Rectal smooth muscle tissue (tissue), 1 donor: ENCODE measurements around the gene LAP3.

Experiments used
- H3K27ac ChIP-seq: one replicate; pipeline ENCODE4 v1.7.0; 2013; ENCODE audit warnings: low read depth, low read length, inconsistent platforms
- H3K27me3 ChIP-seq: one replicate; pipeline ENCODE4 v1.7.0; 2013; ENCODE audit warnings: low read length; ENCODE audit not compliant: control insufficient read depth, insufficient read depth
- H3K36me3 ChIP-seq: one replicate; pipeline ENCODE4 v1.7.0; 2013; ENCODE audit warnings: low read length; ENCODE audit not compliant: control insufficient read depth, insufficient read depth
- H3K4me1 ChIP-seq: one replicate; pipeline ENCODE4 v1.7.0; 2013; ENCODE audit warnings: low read length; ENCODE audit not compliant: control insufficient read depth, insufficient read depth
- H3K4me3 ChIP-seq: one replicate; pipeline ENCODE4 v1.7.0; 2013; ENCODE audit warnings: low read length
- H3K9ac ChIP-seq: one replicate; pipeline ENCODE4 v1.7.0; 2013; ENCODE audit warnings: low read length

The LAP3 gene

DNA sequence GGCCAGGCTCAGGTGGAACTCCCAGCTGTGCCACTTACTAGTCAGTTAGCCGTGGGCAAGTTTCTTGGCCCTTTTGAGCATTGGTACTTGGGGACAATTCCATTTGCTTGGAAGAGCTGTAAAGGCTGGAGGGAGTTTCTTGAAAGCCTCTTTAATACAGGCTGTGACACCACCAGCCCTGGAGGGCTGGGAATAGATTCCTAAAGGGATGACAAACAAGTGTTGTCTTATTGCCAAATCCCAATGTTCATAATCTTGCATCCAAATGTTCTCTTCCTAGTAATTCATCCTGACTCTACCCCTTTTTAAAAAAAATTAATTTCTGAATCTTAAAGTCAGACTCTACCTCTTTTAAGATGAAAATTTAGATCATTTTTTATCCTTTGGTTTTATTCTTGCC, 22.8 kb downstream of the LAP3 start:
- H3K36me3 ChIP-seq, result peaks cover 18% of the 10 kb centered on the region
- H3K27me3 ChIP-seq, result no peaks in the 10 kb centered on the region
- H3K4me3 ChIP-seq, result no peak overlapping the region
- no peak overlapping the region for H3K27ac ChIP-seq
- H3K9ac ChIP-seq, result no peak overlapping the region
- no peaks in the 10 kb centered on the region for H3K4me1 ChIP-seq

DNA sequence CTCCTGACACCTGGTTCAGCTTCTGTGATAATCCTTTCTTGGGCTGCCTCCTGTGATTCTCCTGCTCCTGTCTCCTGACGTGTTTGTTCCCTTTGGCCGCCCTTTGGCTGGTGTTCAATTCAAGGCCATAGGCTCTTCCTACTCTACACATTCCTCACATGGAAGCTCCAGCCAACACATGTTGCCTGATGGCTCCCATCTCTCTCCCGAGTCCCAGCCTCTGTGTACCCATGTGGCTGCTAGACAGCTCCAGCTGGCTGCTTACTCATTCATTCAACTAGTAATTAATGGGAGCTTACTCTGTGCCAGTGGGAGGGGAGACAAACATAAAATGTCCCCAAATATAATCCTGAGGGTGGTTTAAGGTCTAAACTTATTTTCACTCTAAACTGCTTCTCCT, 28.2 kb downstream of the LAP3 start:
- Histone ChIP-seq H3K27ac (no peak overlapping the region), H3K9ac (no peak overlapping the region), H3K4me1 (no peaks in the 10 kb centered on the region), H3K4me3 (no peak overlapping the region), H3K36me3 (peaks cover 9% of the 10 kb centered on the region), H3K27me3 (no peaks in the 10 kb centered on the region)

DNA sequence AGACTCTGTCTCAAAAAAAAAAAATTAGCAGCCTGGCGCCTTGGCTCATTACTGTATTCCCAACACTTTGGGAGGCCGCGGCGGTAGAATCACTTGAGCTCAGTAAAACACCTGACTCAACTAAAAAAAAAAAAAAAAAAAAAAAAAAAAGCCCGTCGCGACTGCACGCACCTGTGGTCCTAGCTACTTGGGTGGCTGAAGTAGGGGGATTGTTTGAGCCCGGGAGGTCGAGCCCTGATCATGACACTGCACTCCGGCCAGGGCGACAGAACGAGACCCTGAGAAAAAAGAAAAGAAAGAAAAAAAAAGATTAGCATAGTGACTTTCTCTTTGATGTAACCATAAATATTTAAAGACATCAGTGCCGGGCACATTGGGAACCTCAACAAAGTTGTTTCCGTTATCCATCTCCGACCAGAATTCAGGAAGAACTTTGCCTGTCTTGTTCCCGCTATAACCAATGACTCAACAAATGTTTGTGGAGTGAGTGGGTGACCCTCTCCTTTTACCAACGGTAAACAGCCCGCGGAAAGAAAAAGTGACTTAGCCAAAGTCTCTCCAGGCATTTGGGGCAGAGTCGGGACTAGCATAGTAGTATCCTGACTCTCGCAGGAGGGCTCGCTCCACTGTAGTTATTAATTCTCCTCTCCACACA, 36.9 kb downstream of the LAP3 start:
- peaks cover 5% of the 10 kb centered on the region for H3K36me3 ChIP-seq
- H3K9ac ChIP-seq, result peak overlapping the region; percentile 53
- H3K4me1 ChIP-seq, result peaks cover 3% of the 10 kb centered on the region
- H3K27ac ChIP-seq, result peak overlapping the region; percentile 89
- peak overlapping the region; percentile 96 for H3K4me3 ChIP-seq
- H3K27me3 ChIP-seq, result no peaks in the 10 kb centered on the region

DNA sequence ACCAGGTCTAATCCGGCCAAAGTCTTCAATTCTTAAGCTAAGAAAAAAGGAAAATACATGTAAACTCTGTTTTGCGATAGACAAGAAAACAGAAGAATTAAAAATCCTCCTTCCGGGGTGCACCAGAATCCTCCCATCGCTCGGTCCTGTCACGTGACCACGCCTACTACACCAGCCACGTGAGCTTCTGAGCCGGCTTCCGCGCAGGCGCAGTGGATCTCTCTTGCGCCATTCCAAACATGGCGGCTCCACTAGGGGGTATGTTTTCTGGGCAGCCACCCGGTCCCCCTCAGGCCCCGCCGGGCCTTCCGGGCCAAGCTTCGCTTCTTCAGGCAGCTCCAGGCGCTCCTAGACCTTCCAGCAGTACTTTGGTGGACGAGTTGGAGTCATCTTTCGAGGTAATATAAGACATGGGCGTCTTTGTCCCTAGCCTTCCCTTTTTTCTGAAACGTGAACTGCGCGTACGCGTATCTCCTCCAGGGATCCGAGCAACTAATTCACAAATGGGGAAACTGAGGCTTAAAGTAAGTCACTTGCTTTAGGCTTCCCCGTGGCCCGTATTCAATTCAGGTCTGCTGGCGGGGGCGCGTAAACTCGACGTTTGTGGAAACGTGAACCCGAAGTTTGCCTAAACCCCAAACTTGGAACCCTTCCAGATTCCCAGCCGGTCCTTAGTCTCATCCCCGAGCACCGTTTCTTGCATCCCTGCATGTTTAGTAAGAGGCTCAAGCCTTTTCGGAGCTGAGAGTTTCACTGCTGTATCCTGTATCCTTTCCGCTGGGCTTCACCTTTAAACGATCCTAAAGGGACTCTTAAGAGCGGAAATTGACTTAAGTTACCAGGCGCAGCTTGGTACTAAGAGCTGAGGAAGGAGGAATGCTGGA, 37.7 kb downstream of the LAP3 start, which contains the start of gene MED28:
Gene MED28, plus strand, starts transcription at position 226 of the 884 bp plus-strand sequence. Its CDS starts 14 bp downstream, at position 240.
- peaks cover 5% of the 10 kb centered on the region for H3K36me3 ChIP-seq
- peak within 1 kb of the TSS; percentile 88 for H3K9ac ChIP-seq
- peak within 1 kb of the TSS; percentile 96 for H3K4me3 ChIP-seq
- peaks cover 7% of the 10 kb centered on the region for H3K4me1 ChIP-seq
- H3K27ac ChIP-seq, result peak within 1 kb of the TSS; percentile 89
- H3K27me3 ChIP-seq, result no peaks in the 10 kb centered on the region

DNA sequence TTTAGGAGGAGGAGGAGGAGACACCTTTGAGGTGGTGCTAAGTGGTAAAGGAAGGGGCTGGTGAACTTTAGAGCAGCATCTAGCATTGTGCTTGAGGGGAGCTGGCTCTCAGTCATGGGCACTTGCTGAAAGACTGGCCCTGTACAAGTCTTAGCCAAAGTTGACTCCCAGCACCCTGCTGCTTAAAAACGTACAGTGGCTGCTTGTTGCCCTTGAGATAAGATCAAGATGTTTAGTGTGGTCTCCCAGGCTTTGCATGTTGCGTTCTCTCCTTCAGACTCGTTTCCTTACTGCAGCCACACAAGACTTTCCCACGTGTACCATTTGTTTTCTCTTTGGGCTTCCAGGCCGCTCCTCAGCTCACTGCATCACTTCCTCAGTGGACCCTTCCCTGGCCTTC, 39.3 kb downstream of the LAP3 start:
- Histone ChIP-seq H3K9ac (no peak overlapping the region), H3K4me1 (peaks cover 7% of the 10 kb centered on the region), H3K27ac (no peak overlapping the region), H3K27me3 (no peaks in the 10 kb centered on the region), H3K36me3 (peaks cover 8% of the 10 kb centered on the region), H3K4me3 (no peak overlapping the region)

DNA sequence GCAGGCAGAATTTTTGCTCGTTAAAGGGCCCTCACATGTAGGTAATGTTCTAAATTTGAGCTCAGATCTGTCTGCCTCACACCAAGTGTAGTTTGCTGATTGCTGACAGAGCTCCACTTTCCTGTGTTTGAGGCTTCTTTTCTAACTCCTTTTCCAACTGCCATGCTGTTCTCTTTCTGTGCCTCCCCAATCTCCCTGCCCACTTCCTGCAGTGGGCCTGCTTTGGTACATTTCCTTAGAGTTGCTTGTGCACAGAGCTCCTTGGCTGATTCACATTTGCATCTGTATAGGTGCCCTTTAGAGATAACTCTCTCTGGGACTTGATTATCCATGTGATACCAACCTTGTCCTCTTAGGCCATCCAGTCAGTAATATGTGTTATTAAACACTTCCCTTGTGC, 41.9 kb downstream of the LAP3 start:
- Histone ChIP-seq H3K27ac (no peak overlapping the region), H3K4me1 (peaks cover 7% of the 10 kb centered on the region), H3K36me3 (peaks cover 26% of the 10 kb centered on the region), H3K9ac (no peak overlapping the region), H3K27me3 (no peaks in the 10 kb centered on the region), H3K4me3 (no peak overlapping the region)

DNA sequence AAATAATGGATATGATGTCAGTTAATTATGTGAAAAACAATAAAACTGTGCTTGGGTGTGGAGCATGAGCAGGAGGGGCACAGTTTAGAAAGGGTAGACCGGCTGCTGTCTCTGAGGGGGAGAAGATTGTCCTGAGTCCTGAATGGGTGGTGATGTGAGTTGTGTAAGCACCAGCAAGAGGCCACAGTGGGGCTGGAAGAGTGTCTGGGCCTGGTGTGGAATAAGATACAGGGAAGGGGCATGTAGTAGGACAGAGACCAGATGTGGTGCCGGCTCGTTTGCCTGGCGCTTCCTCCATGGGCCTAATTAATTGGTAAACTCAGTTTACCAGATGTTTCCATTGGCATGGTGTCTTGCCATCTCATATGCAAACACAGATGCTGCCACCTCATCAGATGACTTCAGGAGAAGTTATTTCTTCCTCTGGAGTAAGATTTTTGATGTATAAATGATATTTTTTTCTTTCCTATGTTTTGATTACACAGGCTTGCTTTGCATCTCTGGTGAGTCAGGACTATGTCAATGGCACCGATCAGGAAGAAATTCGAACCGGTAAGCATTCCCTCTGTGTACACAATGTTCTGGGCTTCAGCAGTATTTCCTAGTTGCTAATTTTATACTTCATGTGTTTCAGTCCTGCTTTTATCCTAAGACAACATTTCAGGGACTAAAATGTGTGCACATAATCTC, 42.6 kb downstream of the LAP3 start:
- peaks cover 7% of the 10 kb centered on the region for H3K4me1 ChIP-seq
- no peaks in the 10 kb centered on the region for H3K27me3 ChIP-seq
- no peak overlapping the region for H3K4me3 ChIP-seq
- no peak overlapping the region for H3K9ac ChIP-seq
- H3K36me3 ChIP-seq, result peaks cover 31% of the 10 kb centered on the region
- H3K27ac ChIP-seq, result no peak overlapping the region

DNA sequence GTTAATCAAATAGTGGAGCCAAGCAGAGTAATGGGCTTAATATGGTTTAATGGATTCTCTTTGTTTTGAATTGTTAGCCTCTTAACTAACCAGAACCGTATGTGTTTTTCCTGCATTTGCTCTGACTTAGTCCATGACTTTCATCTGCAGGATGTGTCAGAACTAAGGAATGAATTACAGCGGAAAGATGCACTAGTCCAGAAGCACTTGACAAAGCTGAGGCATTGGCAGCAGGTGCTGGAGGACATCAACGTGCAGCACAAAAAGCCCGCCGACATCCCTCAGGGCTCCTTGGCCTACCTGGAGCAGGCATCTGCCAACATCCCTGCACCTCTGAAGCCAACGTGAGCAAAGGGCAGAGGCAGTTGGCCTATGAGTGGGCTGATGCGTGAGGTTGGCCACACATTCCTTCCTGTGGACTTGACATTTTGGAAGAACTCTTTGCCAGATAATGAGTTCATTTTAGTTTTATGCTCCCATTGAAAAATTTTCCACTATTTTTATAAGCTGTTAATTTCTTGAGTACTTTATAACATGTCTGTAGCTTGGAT, 46.5 kb downstream of the LAP3 start:
- no peak overlapping the region for H3K27ac ChIP-seq
- no peak overlapping the region for H3K9ac ChIP-seq
- H3K4me3 ChIP-seq, result no peak overlapping the region
- H3K27me3 ChIP-seq, result no peaks in the 10 kb centered on the region
- peaks cover 4% of the 10 kb centered on the region for H3K4me1 ChIP-seq
- H3K36me3 ChIP-seq, result peaks cover 49% of the 10 kb centered on the region

DNA sequence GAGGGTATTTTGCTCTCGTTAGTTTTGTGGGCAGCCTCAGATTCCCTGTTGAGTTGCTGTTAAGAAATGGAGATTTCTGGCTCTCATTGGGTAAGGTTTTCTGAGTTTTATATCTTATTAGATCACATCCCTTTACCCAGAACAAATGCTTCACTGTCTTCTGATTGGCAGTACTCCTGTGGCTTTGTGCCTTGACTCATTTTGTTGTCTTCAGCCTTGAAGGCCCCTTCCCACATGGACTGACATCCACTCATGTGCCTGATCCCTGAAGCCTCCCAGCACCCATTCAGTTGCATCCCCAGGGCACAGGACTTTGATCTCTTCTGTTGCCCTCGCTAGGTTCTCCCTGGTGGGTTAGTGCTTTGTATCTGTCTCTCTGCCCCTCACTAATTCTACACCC, 47.8 kb downstream of the LAP3 start:
- H3K27ac ChIP-seq, result no peak overlapping the region
- H3K27me3 ChIP-seq, result no peaks in the 10 kb centered on the region
- no peak overlapping the region for H3K4me3 ChIP-seq
- H3K4me1 ChIP-seq, result no peaks in the 10 kb centered on the region
- no peak overlapping the region for H3K9ac ChIP-seq
- peaks cover 51% of the 10 kb centered on the region for H3K36me3 ChIP-seq

DNA sequence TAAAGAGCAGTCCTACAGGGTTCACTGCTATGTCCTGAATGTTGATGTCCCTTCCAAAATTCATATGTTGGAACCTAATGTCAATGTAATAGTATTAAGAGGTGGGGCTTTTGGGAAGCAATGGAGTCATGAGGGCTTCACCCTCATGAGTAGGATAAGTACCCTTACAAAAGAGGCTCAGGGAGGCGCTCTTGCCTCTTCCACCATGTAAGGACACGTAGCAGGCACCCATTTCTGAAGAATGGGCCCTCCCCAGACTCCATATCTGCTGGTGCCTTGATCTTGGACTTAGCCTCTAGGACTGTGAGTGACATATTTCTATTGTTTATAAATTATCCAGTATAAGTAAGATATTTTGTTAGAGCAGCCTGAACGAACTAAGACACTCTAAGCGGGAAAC, 53.2 kb downstream of the LAP3 start:
- H3K27me3 ChIP-seq, result no peaks in the 10 kb centered on the region
- peaks cover 29% of the 10 kb centered on the region for H3K36me3 ChIP-seq
- no peaks in the 10 kb centered on the region for H3K4me1 ChIP-seq
- no peak overlapping the region for H3K4me3 ChIP-seq
- no peak overlapping the region for H3K27ac ChIP-seq
- no peak overlapping the region for H3K9ac ChIP-seq

DNA sequence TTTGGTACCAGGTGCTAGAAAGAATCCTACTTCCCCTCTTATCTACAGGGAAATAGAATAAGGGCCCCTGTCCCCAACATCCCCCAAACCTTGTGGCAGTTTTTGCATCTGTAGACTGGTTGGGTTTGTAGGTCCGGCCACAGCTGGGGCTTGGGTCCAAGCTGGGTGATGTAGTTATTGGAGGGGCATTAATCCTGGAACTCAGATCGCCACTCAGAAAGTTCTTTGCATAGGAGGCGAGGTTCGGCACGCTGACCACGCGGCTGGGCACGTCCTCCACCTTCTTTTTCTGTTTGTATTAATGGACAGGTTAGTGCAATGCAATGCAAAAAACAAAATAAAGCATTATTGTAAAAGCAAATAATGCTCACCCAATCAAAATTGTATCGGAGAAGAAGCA, 56.6 kb downstream of the LAP3 start:
- no peaks in the 10 kb centered on the region for H3K4me1 ChIP-seq
- H3K4me3 ChIP-seq, result no peak overlapping the region
- no peak overlapping the region for H3K9ac ChIP-seq
- H3K27ac ChIP-seq, result no peak overlapping the region
- H3K36me3 ChIP-seq, result peaks cover 14% of the 10 kb centered on the region
- no peaks in the 10 kb centered on the region for H3K27me3 ChIP-seq

DNA sequence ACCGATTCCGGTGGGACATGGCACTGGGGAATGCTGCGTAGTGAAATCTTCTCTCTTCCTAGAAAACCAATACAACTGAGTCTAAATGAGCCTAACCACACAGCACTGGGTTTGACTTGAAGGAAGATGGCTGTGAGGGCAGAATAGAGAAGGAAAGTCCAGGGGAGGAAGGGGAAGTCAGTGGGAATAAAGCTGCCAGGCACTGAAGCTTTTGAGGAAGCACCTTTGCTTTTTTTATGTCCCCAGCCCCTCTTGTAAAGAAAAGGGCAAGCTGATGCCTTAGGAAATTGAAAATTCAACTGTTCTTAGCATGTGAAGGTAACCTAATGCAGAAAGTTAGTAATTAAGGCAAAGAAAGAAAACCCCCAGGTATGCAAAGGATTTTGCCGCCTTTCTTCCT, 58.1 kb downstream of the LAP3 start:
- H3K4me1 ChIP-seq, result no peaks in the 10 kb centered on the region
- no peak overlapping the region for H3K4me3 ChIP-seq
- peaks cover 14% of the 10 kb centered on the region for H3K36me3 ChIP-seq
- no peak overlapping the region for H3K9ac ChIP-seq
- no peak overlapping the region for H3K27ac ChIP-seq
- no peaks in the 10 kb centered on the region for H3K27me3 ChIP-seq
